HG02571 (cell line): ENCODE measurements around the gene MAP3K14.
A peak's percentile ranks its signal among the peaks of the same experiment; 100 is the strongest.

Source experiments
- ATAC-seq: cut with Tn5 transposase; IDR thresholded peaks from one replicate; pipeline ENCODE4 v1.9.1; 2021; ENCODE audit warnings: mild to moderate bottlenecking, moderate library complexity; ENCODE audit not compliant: unreplicated experiment

The MAP3K14 gene

GRCh38 chr17:45317111-45317928 is 500 bp upstream of the MAP3K14 start:
- ATAC-seq: peak; percentile 68

GRCh38 chr17:45315648-45316433 is 979 bp downstream of the MAP3K14 start:
- ATAC-seq: no peak

- no peak for ATAC-seq
Measured at GRCh38 chr17:45314741-45315647, 1.8 kb downstream of the MAP3K14 start.

- no peak for ATAC-seq
Measured at GRCh38 chr17:45313996-45314740, 2.7 kb downstream of the MAP3K14 start.

- no peak for ATAC-seq
Measured at GRCh38 chr17:45313421-45313771, 3.4 kb downstream of the MAP3K14 start.

- ATAC-seq: no peak
Measured at GRCh38 chr17:45312477-45313420, 4.1 kb downstream of the MAP3K14 start.

GRCh38 chr17:45311760-45312476 is 4.9 kb downstream of the MAP3K14 start:
- ATAC-seq: no peak

GRCh38 chr17:45311401-45311759 is 5.4 kb downstream of the MAP3K14 start:
- no peak for ATAC-seq

- no peak for ATAC-seq
Measured at GRCh38 chr17:45310380-45311324, 6.2 kb downstream of the MAP3K14 start.

- no peak for ATAC-seq
Measured at GRCh38 chr17:45309400-45309799, 7.4 kb downstream of the MAP3K14 start.

GRCh38 chr17:45308840-45309239 is 8.0 kb downstream of the MAP3K14 start:
- ATAC-seq: no peak

- ATAC-seq: no peak
Measured at GRCh38 chr17:45308016-45308365, 8.8 kb downstream of the MAP3K14 start.

- no peak for ATAC-seq
Measured at GRCh38 chr17:45307290-45308015, 9.4 kb downstream of the MAP3K14 start.

GRCh38 chr17:45306623-45307022 is 10.2 kb downstream of the MAP3K14 start:
- no peak for ATAC-seq

- no peak for ATAC-seq
Measured at GRCh38 chr17:45306094-45306493, 10.7 kb downstream of the MAP3K14 start.

GRCh38 chr17:45305530-45306087 is 11.2 kb downstream of the MAP3K14 start:
- ATAC-seq: no peak

- peak; percentile 47 for ATAC-seq
Measured at GRCh38 chr17:45302649-45303173, 14.1 kb downstream of the MAP3K14 start.
